DND-41 (cell line): ENCODE results near the gene ARF3.
A peak's percentile ranks its signal among the peaks of the same experiment; 100 is the strongest.

Experiments
- ATAC-seq: fragments of 200-7000 bp; cut with Tn5 transposase; 3 replicates; pipeline ENCODE4 v1.9.1; 2021; ENCODE audit warnings: low read depth; ENCODE audit not compliant: insufficient read depth
- DNase-seq: peaks from one replicate; pipeline ENCODE4 v3.0.0-alpha.2; 2020
- H2AFZ ChIP-seq: 2 replicates; pipeline ENCODE4 v1.6.0; 2012; ENCODE audit warnings: low read depth, low read length
- H3K27ac ChIP-seq: 2 replicates; pipeline ENCODE4 v1.5.1; 2012; ENCODE audit warnings: low read length, inconsistent platforms
- H3K27me3 ChIP-seq: fragments of 200-600 bp; sonication (generic); 2 replicates; pipeline ENCODE4 v1.6.0; 2012; ENCODE audit warnings: low read length, mild to moderate bottlenecking, inconsistent platforms; ENCODE audit not compliant: insufficient read depth, poor library complexity
- H3K36me3 ChIP-seq: 2 replicates; pipeline ENCODE4 v1.5.1; 2012; ENCODE audit warnings: low read length, inconsistent platforms; ENCODE audit not compliant: insufficient read depth
- H3K4me1 ChIP-seq: 2 replicates; pipeline ENCODE4 v1.5.1; 2012; ENCODE audit warnings: mild to moderate bottlenecking, low read length; ENCODE audit not compliant: insufficient read depth
- H3K4me2 ChIP-seq: 2 replicates; pipeline ENCODE4 v1.6.0; 2012; ENCODE audit warnings: mild to moderate bottlenecking, moderate library complexity, low read length, inconsistent platforms; ENCODE audit not compliant: insufficient read depth
- H3K4me3 ChIP-seq, 2 experiments: fragments of 200-600 bp in 1 of 2; shearing (Covaris generic) in 1 of 2; 2 replicates each; pipeline ENCODE4 v1.5.1; 2012 to 2016; ENCODE audit warnings: inconsistent platforms in 2 of 2, low read length in 2 of 2, mild to moderate bottlenecking in 2 of 2, low read depth in 1 of 2, moderate library complexity in 1 of 2
- H3K79me2 ChIP-seq: 2 replicates; pipeline ENCODE4 v1.6.0; 2012; ENCODE audit warnings: low read length, inconsistent platforms; ENCODE audit not compliant: insufficient read depth
- H3K9ac ChIP-seq: 2 replicates; pipeline ENCODE4 v1.6.0; 2012; ENCODE audit warnings: low read depth, mild to moderate bottlenecking, inconsistent platforms, low read length, moderate library complexity
- H3K9me3 ChIP-seq: 2 replicates; pipeline ENCODE4 v1.5.1; 2012; ENCODE audit warnings: low read length, moderate library complexity, mild to moderate bottlenecking, inconsistent platforms; ENCODE audit not compliant: insufficient read depth, severe bottlenecking
- H4K20me1 ChIP-seq: 2 replicates; pipeline ENCODE4 v1.6.0; 2012; ENCODE audit warnings: low read length; ENCODE audit not compliant: insufficient read depth
- CTCF ChIP-seq: IDR thresholded peaks from 2 replicates; pipeline ENCODE4 v1.5.1; 2012; ENCODE audit warnings: borderline replicate concordance, low read length, moderate library complexity, mild to moderate bottlenecking; ENCODE audit not compliant: poor library complexity, severe bottlenecking; ENCODE audit errors: extremely low read depth
- EZH2 ChIP-seq: IDR thresholded peaks from 3 replicates; pipeline ENCODE4 v1.6.1; 2012; ENCODE audit warnings: borderline replicate concordance, low read depth, mild to moderate bottlenecking, moderate library complexity, low read length, inconsistent platforms; ENCODE audit not compliant: severe bottlenecking

ARF3 gene

GRCh38 chr12:48995086-48995879, 38.0 kb upstream of the ARF3 start:
- ATAC-seq: no peak
- H3K9me3 ChIP-seq: no peaks in the 10 kb centered on the region
- H3K79me2 ChIP-seq: no peaks in the 10 kb centered on the region
- peak; percentile 31 for DNase-seq
- H3K4me3 ChIP-seq: no peak overlapping the region
- peaks cover under 1% of the 10 kb centered on the region; the same call in 1 of the 2 replicates for H3K36me3 ChIP-seq
- H3K27me3 ChIP-seq: peaks cover 34% of the 10 kb centered on the region
- no peak overlapping the region for H3K27ac ChIP-seq
- TF ChIP-seq CTCF (peak; percentile 53), EZH2 (no peak)
- no peak overlapping the region for H3K4me2 ChIP-seq
- no peak overlapping the region for H3K9ac ChIP-seq
- H4K20me1 ChIP-seq: peaks cover 4% of the 10 kb centered on the region
- H3K4me1 ChIP-seq: peaks cover 36% of the 10 kb centered on the region
- no peak overlapping the region for H2AFZ ChIP-seq

- peaks cover 4% of the 10 kb centered on the region for H4K20me1 ChIP-seq
- H3K27ac ChIP-seq: no peak overlapping the region
- H3K4me1 ChIP-seq: peaks cover 28% of the 10 kb centered on the region
- no peak overlapping the region for H2AFZ ChIP-seq
- no peaks in the 10 kb centered on the region for H3K9me3 ChIP-seq
- H3K9ac ChIP-seq: no peak overlapping the region
- ATAC-seq: no peak
- H3K36me3 ChIP-seq: no peaks in the 10 kb centered on the region
- no peak overlapping the region for H3K4me2 ChIP-seq
- no peaks in the 10 kb centered on the region for H3K79me2 ChIP-seq
- TF ChIP-seq CTCF (no peak), EZH2 (no peak)
- peaks cover 34% of the 10 kb centered on the region for H3K27me3 ChIP-seq
- no peak for DNase-seq
- no peak overlapping the region for H3K4me3 ChIP-seq
Observed at GRCh38 chr12:48994224-48995085, 37.2 kb upstream of the ARF3 start.

GRCh38 chr12:48993787-48994186, 36.5 kb upstream of the ARF3 start:
- H3K9ac ChIP-seq: no peak overlapping the region
- no peaks in the 10 kb centered on the region for H3K9me3 ChIP-seq
- DNase-seq (no peak), ATAC-seq (no peak)
- TF ChIP-seq CTCF: no peak
- no peak for TF ChIP-seq EZH2
- no peak overlapping the region for H3K27ac ChIP-seq
- H3K27me3 ChIP-seq: peaks cover 38% of the 10 kb centered on the region
- H4K20me1 ChIP-seq: peaks cover 7% of the 10 kb centered on the region
- H3K36me3 ChIP-seq: no peaks in the 10 kb centered on the region
- no peak overlapping the region for H2AFZ ChIP-seq
- H3K4me3 ChIP-seq: no peak overlapping the region
- H3K4me2 ChIP-seq: no peak overlapping the region
- peaks cover 23% of the 10 kb centered on the region for H3K4me1 ChIP-seq
- no peaks in the 10 kb centered on the region for H3K79me2 ChIP-seq
